Neuronal stem cell (in vitro differentiated cells): Measurements from ENCODE around the gene CBFA2T3.

Source experiments
- DNase-seq: peaks from one replicate; pipeline ENCODE4 v3.0.0-alpha.2; 2013; ENCODE audit warnings: low spot score
- H2AFZ ChIP-seq: one replicate; pipeline ENCODE4 v1.6.1; 2013; ENCODE audit warnings: mild to moderate bottlenecking, low read length, inconsistent platforms
- H2AK5ac ChIP-seq: 2 replicates; pipeline ENCODE4 v1.6.1; 2013; ENCODE audit warnings: low read depth, mild to moderate bottlenecking, inconsistent platforms, low read length, moderate library complexity, mixed read lengths
- H2BK120ac ChIP-seq: 2 replicates; pipeline ENCODE4 v1.6.1; 2013; ENCODE audit warnings: low read depth, mild to moderate bottlenecking, inconsistent platforms, low read length, moderate library complexity, mixed read lengths
- H2BK12ac ChIP-seq: one replicate; pipeline ENCODE4 v1.6.1; 2013; ENCODE audit warnings: low read length, inconsistent platforms
- H2BK15ac ChIP-seq: 2 replicates; pipeline ENCODE4 v1.6.1; 2013; ENCODE audit warnings: mild to moderate bottlenecking, low read length, inconsistent platforms, mixed read lengths
- H2BK5ac ChIP-seq: one replicate; pipeline ENCODE4 v1.6.1; 2013; ENCODE audit warnings: inconsistent platforms, mild to moderate bottlenecking, low read length, moderate library complexity
- H3K14ac ChIP-seq: one replicate; pipeline ENCODE4 v1.6.1; 2013; ENCODE audit warnings: low read length, inconsistent platforms
- H3K18ac ChIP-seq: 2 replicates; pipeline ENCODE4 v1.6.1; 2013; ENCODE audit warnings: low read length, inconsistent platforms
- H3K23ac ChIP-seq: 2 replicates; pipeline ENCODE4 v1.6.1; 2013; ENCODE audit warnings: low read depth, mild to moderate bottlenecking, mixed read lengths, low read length, inconsistent platforms; ENCODE audit not compliant: poor library complexity
- H3K27ac ChIP-seq: replicated peaks from 3 replicates; pipeline ENCODE4 v1.5.1; 2013; ENCODE audit warnings: low read length, inconsistent platforms
- H3K27me3 ChIP-seq, 3 experiments: 2 replicates each; pipeline ENCODE4 v1.6.1; 2013; ENCODE audit warnings: low read length in 3 of 3, mild to moderate bottlenecking in 2 of 3, inconsistent platforms in 1 of 3, low read depth in 1 of 3, mixed read lengths in 1 of 3, moderate library complexity in 1 of 3; ENCODE audit not compliant: control insufficient read depth in 3 of 3, insufficient read depth in 3 of 3
- H3K36me3 ChIP-seq, 2 donors: replicated peaks in 1 of 2; 2 replicates each; pipeline ENCODE4 v1.6.1; 2013; ENCODE audit warnings: low read length in 2 of 2; ENCODE audit not compliant: control insufficient read depth in 2 of 2, insufficient read depth in 2 of 2
- H3K4ac ChIP-seq: 2 replicates; pipeline ENCODE4 v1.6.1; 2013; ENCODE audit warnings: inconsistent platforms, mild to moderate bottlenecking, low read length, moderate library complexity
- H3K4me1 ChIP-seq, 2 donors: 1 replicate in 1 of 2; 2 replicates in 1 of 2; pipeline ENCODE4 v1.6.1; 2013; ENCODE audit warnings: low read length in 2 of 2, low read depth in 1 of 2; ENCODE audit not compliant: control insufficient read depth in 2 of 2, insufficient read depth in 1 of 2
- H3K4me2 ChIP-seq: one replicate; pipeline ENCODE4 v1.6.1; 2013; ENCODE audit warnings: mild to moderate bottlenecking, low read length, inconsistent platforms; ENCODE audit not compliant: insufficient read depth, poor library complexity, severe bottlenecking
- H3K4me3 ChIP-seq, 2 donors: 2 replicates each; pipeline ENCODE4 v1.5.1; 2013; ENCODE audit warnings: low read length in 2 of 2, mild to moderate bottlenecking in 2 of 2, inconsistent platforms in 1 of 2, moderate library complexity in 1 of 2
- H3K79me1 ChIP-seq: one replicate; pipeline ENCODE4 v1.6.1; 2013; ENCODE audit warnings: low read depth, mild to moderate bottlenecking, inconsistent platforms, low read length, moderate library complexity
- H3K9ac ChIP-seq: one replicate; pipeline ENCODE4 v1.6.1; 2013; ENCODE audit warnings: mild to moderate bottlenecking, low read depth, low read length, inconsistent platforms; ENCODE audit not compliant: poor library complexity
- H3K9me3 ChIP-seq, 2 donors: replicated peaks in 1 of 2; 2 replicates each; pipeline versions ENCODE3 to v1.6.1; 2013; ENCODE audit warnings: low read length in 2 of 2, mild to moderate bottlenecking in 2 of 2, inconsistent platforms in 1 of 2, low read depth in 1 of 2, mixed read lengths in 1 of 2, moderate library complexity in 1 of 2; ENCODE audit not compliant: control insufficient read depth in 2 of 2, insufficient read depth in 1 of 2
- H4K8ac ChIP-seq: one replicate; pipeline ENCODE4 v1.6.1; 2013; ENCODE audit warnings: low read depth, mild to moderate bottlenecking, inconsistent platforms, low read length, moderate library complexity
- H4K91ac ChIP-seq: one replicate; pipeline ENCODE4 v1.6.1; 2013; ENCODE audit warnings: low read length, low read depth, mild to moderate bottlenecking, inconsistent platforms; ENCODE audit not compliant: poor library complexity
- WGBS, 2 donors: extraction: QIAGEN DNeasy Blood & Tissue Kit; methylation state at CpG; one replicate each; pipeline ENCODE4 v1.1.7; 2013; ENCODE audit warnings: missing lambda C conversion rate in 2 of 2, mixed read lengths in 1 of 2; ENCODE audit not compliant: insufficient read length in 2 of 2, insufficient replicate concordance in 1 of 2; ENCODE audit errors: extremely low coverage in 2 of 2; 5-methylcytosine and 5-hydroxymethylcytosine counted together

CBFA2T3 gene

DNA sequence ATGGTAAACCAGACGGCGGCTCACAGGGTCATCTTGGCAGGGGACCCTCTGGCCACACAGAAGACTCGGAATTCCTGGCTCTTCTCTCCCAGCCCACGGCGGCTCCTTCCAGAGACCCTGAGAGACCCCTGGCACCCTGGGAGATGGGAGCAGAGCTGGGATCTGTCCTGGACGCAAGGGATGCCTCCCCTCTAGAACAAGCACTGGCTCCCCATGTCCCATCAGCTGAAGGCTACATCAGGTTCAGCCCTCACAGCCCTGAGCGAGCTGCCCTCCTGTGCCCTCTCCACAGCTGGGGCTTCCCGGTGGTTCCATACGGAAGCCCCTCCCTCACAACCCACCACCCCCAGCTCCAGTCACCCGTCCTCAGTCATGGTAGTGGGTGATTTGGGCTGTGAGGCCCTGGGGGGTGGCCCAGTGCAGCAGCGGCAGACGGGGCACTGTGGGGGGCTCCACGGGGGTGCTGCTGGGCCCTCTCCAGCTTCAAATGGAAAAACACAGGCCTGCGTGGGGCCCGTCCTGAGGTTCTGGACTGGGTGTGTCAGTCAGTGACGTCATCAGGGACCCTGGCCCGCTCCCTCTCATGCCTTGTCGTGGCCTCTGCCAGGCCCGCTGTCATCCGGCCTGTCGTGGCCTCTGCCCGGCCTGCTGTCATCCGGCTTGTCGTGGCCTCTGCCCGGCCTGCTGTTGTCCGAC lies 13.0 kb upstream of the CBFA2T3 start:
- no peaks in the 10 kb centered on the region for H3K36me3 ChIP-seq
- H3K18ac ChIP-seq: peak overlapping the region; percentile 71
- H2BK120ac ChIP-seq: no peak overlapping the region
- no peak overlapping the region for H3K4me3 ChIP-seq
- H3K4me1 ChIP-seq: peaks cover 0 to 5% of the 10 kb centered on the region in 2 donors
- no peak overlapping the region for H3K14ac ChIP-seq
- H3K4ac ChIP-seq: peak overlapping the region; percentile 76
- H3K27ac ChIP-seq: no peak overlapping the region
- no peak overlapping the region for H4K91ac ChIP-seq
- H2AK5ac ChIP-seq: peak overlapping the region; percentile 90
- no peak overlapping the region for H3K4me2 ChIP-seq
- H4K8ac ChIP-seq: no peak overlapping the region
- DNase-seq: no peak
- H2BK5ac ChIP-seq: peak overlapping the region; percentile 87
- H3K9me3 ChIP-seq: no peaks in the 10 kb centered on the region
- H2BK15ac ChIP-seq: no peak overlapping the region
- no CpG with 5 or more reads among the region's 26 CpGs for WGBS, 2 donors
- no peak overlapping the region for H2BK12ac ChIP-seq
- no peak overlapping the region for H2AFZ ChIP-seq
- H3K27me3 ChIP-seq: peaks cover 0 to 55% (median 0%) of the 10 kb centered on the region in 3 experiments
- H3K9ac ChIP-seq: no peak overlapping the region
- H3K23ac ChIP-seq: no peak overlapping the region
- peaks cover 2% of the 10 kb centered on the region for H3K79me1 ChIP-seq

DNA sequence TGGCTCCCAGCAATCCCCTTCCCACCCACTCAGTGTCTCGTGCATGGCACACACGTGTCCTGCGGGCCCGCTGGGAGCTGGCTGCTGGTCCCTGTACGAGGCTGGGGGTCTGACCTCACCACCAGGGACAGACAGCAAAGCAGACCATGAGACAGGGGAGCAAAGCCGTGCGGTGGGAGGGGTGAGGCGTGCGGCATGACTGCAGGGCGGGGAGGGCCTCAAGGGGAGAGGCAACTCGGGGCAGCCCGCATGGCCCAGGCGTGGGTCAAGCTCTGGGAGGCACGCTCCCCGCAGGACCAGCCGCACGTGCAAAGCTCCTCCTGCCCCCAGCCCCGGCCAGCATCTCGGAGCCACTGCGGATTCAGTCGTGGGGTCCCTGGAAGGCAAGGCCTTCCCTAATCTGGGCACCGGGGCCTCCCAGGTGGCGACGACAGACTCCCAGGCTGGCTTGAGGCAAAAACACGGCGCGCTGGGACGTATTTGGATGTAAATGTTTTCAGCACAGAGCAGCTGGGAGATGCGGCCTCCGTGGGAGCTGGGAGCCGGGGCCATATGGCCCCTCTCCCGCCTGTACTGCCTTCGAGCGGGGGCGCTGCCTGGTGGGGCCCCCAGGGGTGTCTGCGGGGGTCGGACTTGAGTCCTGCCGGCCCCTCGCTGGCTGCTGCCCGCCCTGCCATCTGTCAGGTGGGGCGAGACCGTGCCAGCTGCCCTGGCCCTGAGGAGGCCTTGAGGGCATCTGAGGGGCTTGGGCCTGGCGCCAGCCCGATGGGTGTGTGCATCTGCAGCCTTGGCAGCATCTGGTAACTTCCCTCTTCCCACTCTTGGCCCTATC lies 12.2 kb upstream of the CBFA2T3 start:
- H2AK5ac ChIP-seq: peak overlapping the region; percentile 90
- H2BK15ac ChIP-seq: peak overlapping the region; percentile 89
- peak overlapping the region; percentile 93 for H3K4ac ChIP-seq
- no peak overlapping the region for H3K27ac ChIP-seq
- no peak overlapping the region for H3K9ac ChIP-seq
- H3K14ac ChIP-seq: peak overlapping the region; percentile 82
- no peak overlapping the region for H2AFZ ChIP-seq
- WGBS, 2 donors: no CpG with 5 or more reads among the region's 44 CpGs
- no peaks in the 10 kb centered on the region for H3K9me3 ChIP-seq
- H3K4me1 ChIP-seq: peaks cover 0 to 3% of the 10 kb centered on the region in 2 donors
- no peak overlapping the region for H4K8ac ChIP-seq
- H3K23ac ChIP-seq: peak overlapping the region; percentile 52
- H3K4me2 ChIP-seq: no peak overlapping the region
- peak overlapping the region; percentile 10 for H2BK12ac ChIP-seq
- H3K79me1 ChIP-seq: peaks cover 2% of the 10 kb centered on the region
- no peak overlapping the region for H4K91ac ChIP-seq
- DNase-seq: no peak
- H3K18ac ChIP-seq: peak overlapping the region; percentile 76
- H2BK5ac ChIP-seq: no peak overlapping the region
- no peak overlapping the region for H3K4me3 ChIP-seq
- H3K27me3 ChIP-seq: peaks cover 0 to 62% (median 0%) of the 10 kb centered on the region in 3 experiments
- H3K36me3 ChIP-seq: no peaks in the 10 kb centered on the region
- H2BK120ac ChIP-seq: peak overlapping the region; percentile 81

DNA sequence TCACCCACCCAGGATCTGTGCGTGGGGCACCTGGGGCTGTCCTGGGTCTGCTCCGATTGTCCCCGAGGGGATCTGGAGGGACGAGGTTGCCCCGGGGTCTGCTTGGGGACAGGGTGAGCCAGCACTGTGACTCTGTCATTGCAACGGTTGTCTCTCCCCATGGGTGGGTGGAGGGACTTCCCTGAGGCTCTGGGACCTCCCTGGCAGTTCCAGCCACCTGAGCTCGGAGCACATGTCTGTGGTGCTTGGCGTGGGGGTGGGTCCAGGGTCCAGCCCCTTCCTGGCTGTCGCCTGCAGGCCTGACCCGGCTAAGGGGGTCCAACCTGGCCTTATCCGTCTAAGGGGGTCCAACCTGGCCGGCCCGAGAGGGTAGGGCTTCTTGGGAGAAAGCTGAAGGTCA lies 8.5 kb upstream of the CBFA2T3 start:
- Histone ChIP-seq H3K27me3 (peaks cover 0 to 58% (median 0%) of the 10 kb centered on the region in 3 experiments), H2AFZ (no peak overlapping the region)

More for the DNA sequence above, 8.5 kb upstream of the CBFA2T3 start:
- no CpG with 5 or more reads among the region's 13 CpGs for WGBS, 2 donors
- H3K9ac ChIP-seq: no peak overlapping the region
- H3K14ac ChIP-seq: peak overlapping the region; percentile 71
- H4K91ac ChIP-seq: peak overlapping the region; percentile 72
- H3K4me2 ChIP-seq: no peak overlapping the region
- H2BK5ac ChIP-seq: peak overlapping the region; percentile 66
- peak overlapping the region; percentile 93 for H2AK5ac ChIP-seq
- H3K4ac ChIP-seq: peak overlapping the region; percentile 23
- no peaks in the 10 kb centered on the region for H3K36me3 ChIP-seq
- peak overlapping the region; percentile 20 for H3K23ac ChIP-seq
- H2BK12ac ChIP-seq: peak overlapping the region; percentile 41
- DNase-seq: no peak
- no peaks in the 10 kb centered on the region for H3K4me1 ChIP-seq
- H3K9me3 ChIP-seq: no peaks in the 10 kb centered on the region
- no peak overlapping the region for H2BK120ac ChIP-seq
- H2BK15ac ChIP-seq: no peak overlapping the region
- H4K8ac ChIP-seq: no peak overlapping the region
- peak overlapping the region; percentile 38 for H3K18ac ChIP-seq
- H3K4me3 ChIP-seq: no peak overlapping the region
- H3K79me1 ChIP-seq: no peaks in the 10 kb centered on the region
- H3K27ac ChIP-seq: no peak overlapping the region
